Gastrocnemius medialis (tissue), 4 donors: ENCODE results near the gene CADM2. TPM values are rescaled to one million over a fixed set of nuclear protein-coding genes. Genes with fewer than 3 reads are reported as not detected.
A peak's percentile ranks its signal among the peaks of the same experiment; 100 is the strongest.

ENCODE experiments used
- ATAC-seq, 2 donors: fragments of 150-250 bp; one replicate each; pipeline ENCODE4 v1.9.1; 2016
- DNase-seq, 2 donors: peaks; one replicate each; pipeline ENCODE4 v3.0.0-alpha.2; 2019
- H3K27ac ChIP-seq, 4 donors: fragments of 200-600 bp; sonication (generic); 1 replicate in 1 of 4; 2 replicates in 3 of 4; pipeline ENCODE4 v1.5.1; 2016 to 2018; ENCODE audit warnings: mild to moderate bottlenecking in 2 of 4, moderate library complexity in 1 of 4
- H3K27me3 ChIP-seq, 3 donors: fragments of 200-600 bp; sonication (generic) in 2 of 3; 1 replicate in 1 of 3; 2 replicates in 2 of 3; pipeline versions ENCODE4 v1.5.1 to v1.6.0; 2016 to 2019; ENCODE audit warnings: mild to moderate bottlenecking in 1 of 3, moderate library complexity in 1 of 3
- H3K36me3 ChIP-seq, 2 donors: fragments of 200-600 bp; sonication (generic) in 1 of 2; one replicate each; pipeline ENCODE4 v1.5.1; 2017 to 2018
- H3K4me1 ChIP-seq, 2 donors: fragments of 200-600 bp; sonication (generic) in 1 of 2; one replicate each; pipeline ENCODE4 v1.5.1; 2016 to 2017; ENCODE audit warnings: mild to moderate bottlenecking in 2 of 2
- H3K4me3 ChIP-seq, 4 donors: fragments of 200-600 bp; sonication (generic) in 3 of 4; 1 replicate in 1 of 4; 2 replicates in 3 of 4; pipeline ENCODE4 v1.5.1; 2016 to 2019; ENCODE audit warnings: mild to moderate bottlenecking in 2 of 4
- H3K9me3 ChIP-seq, 3 donors: fragments of 200-600 bp; sonication (generic) in 2 of 3; 1 replicate in 1 of 3; 2 replicates in 2 of 3; pipeline ENCODE4 v1.5.1; 2016 to 2019
- CTCF ChIP-seq, 5 experiments: fragments of 450-650 bp in 3 of 5; fragments of 200-600 bp in 2 of 5; sonication (generic) in 2 of 5; IDR thresholded peaks in 4 of 5; conservative IDR thresholded peaks in 1 of 5; 1 replicate in 4 of 5; 2 replicates in 1 of 5; pipeline ENCODE4 v1.5.1; 2016 to 2019; ENCODE audit warnings: antibody characterized with exemption in 5 of 5, mild to moderate bottlenecking in 3 of 5, moderate library complexity in 3 of 5
- POLR2A ChIP-seq, 2 donors: fragments of 450-650 bp; IDR thresholded peaks; one replicate each; pipeline ENCODE4 v1.6.1; 2017; ENCODE audit warnings: antibody characterized with exemption in 2 of 2, mild to moderate bottlenecking in 2 of 2, moderate library complexity in 2 of 2
- in situ Hi-C, 4 donors: fragments of 200-750 bp; cut with MboI; loops; one replicate each; pipeline versions ENCODE4 v1.15.0 to v1.8.0; 2017; ENCODE audit warnings: low sequenced_read_pairs in 4 of 4
- intact Hi-C: fragments of 100-400 bp; cut with DNase I; formaldehyde crosslinking; loops from one replicate; pipeline ENCODE4 v1.15.1; 2023; ENCODE audit warnings: low total_unique reads
- total RNA-seq, 4 donors: library from RNA; depleted of rRNA; stranded (reverse); fragments of >200 nt; gene quantifications; one replicate each; pipeline versions ENCODE4 v1.1.0 to v1.2.3, GENCODE V29; 2016

Gene CADM2
- total RNA-seq, 4 donors from 2014 or later, result 2.7 to 9.0 (median 6.0) TPM

DNA sequence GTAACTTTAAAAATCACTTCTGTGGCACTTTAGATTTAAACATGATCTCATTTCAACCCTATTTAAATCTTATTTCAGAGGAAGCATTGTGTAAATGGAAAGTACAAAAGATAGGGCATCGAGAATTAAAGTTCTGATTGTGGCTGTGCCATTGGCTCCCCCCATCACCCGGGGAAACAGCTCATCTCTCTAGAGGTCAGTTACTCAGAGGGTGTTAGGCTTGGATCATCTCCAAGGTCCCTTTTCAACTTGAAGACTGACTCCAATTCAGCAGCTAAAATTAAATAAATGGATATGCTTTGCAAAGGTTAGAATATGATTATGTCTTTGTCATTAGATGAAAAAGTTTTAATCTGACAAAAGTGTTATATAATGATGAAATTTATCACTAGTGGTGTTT lies 20.1 kb downstream of the CADM2 start:
- ATAC-seq (no peak), DNase-seq (no peak)
- TF ChIP-seq CTCF (IDR thresholded peaks at IDR 0.05 in 4 of 5, conservative IDR thresholded peaks at IDR 0.05 in 1 of 5) (no peak), POLR2A (IDR thresholded peaks at IDR 0.05) (no peak)
- Histone ChIP-seq H3K9me3 (no peaks in the 10 kb centered on the region), H3K4me1 (peaks cover 0 to 14% of the 10 kb centered on the region in 2 donors), H3K36me3 (no peaks in the 10 kb centered on the region), H3K27ac (no peak overlapping the region), H3K27me3 (no peaks in the 10 kb centered on the region), H3K4me3 (no peak overlapping the region)
- in situ Hi-C loops, result loop anchor here in 1 of 4 donors (10.0 kb wide), 1 partner anchor 596 kb away; no protein-coding TSS in a partner anchor
- intact Hi-C loops, result loop anchor here (5.0 kb wide), 1 partner anchor 383 kb away; no protein-coding TSS in a partner anchor

GRCh38 chr3:84980011-84980410 lies 21.2 kb downstream of the CADM2 start:
- Histone ChIP-seq H3K36me3 (no peaks in the 10 kb centered on the region), H3K27ac (peak overlapping the region in 1 of 4 donors; percentile 31), H3K27me3 (no peaks in the 10 kb centered on the region), H3K4me1 (peaks cover 0 to 14% of the 10 kb centered on the region in 2 donors), H3K9me3 (no peaks in the 10 kb centered on the region), H3K4me3 (no peak overlapping the region)
- in situ Hi-C loops, result no loop called here
- TF ChIP-seq CTCF (IDR thresholded peaks at IDR 0.05 in 4 of 5, conservative IDR thresholded peaks at IDR 0.05 in 1 of 5), result no peak
- no peak for TF ChIP-seq POLR2A (IDR thresholded peaks at IDR 0.05)
- intact Hi-C loops, result no loop called here
- DNase-seq (peak in 1 of 2 donors; percentile 36), ATAC-seq (peak; percentile 89 to 94)

- no peaks in the 10 kb centered on the region for H3K9me3 ChIP-seq
- ATAC-seq (peak; percentile 45 to 46), DNase-seq (no peak)
- no peak for TF ChIP-seq CTCF (IDR thresholded peaks at IDR 0.05 in 4 of 5, conservative IDR thresholded peaks at IDR 0.05 in 1 of 5)
- TF ChIP-seq POLR2A (IDR thresholded peaks at IDR 0.05), result no peak
- peak overlapping the region in 1 of 4 donors; percentile 31 for H3K27ac ChIP-seq
- H3K4me1 ChIP-seq, result peaks cover 0 to 14% of the 10 kb centered on the region in 2 donors
- intact Hi-C loops (no loop called here), in situ Hi-C loops (no loop called here)
- H3K36me3 ChIP-seq, result no peaks in the 10 kb centered on the region
- H3K4me3 ChIP-seq, result no peak overlapping the region
- no peaks in the 10 kb centered on the region for H3K27me3 ChIP-seq
Measured at GRCh38 chr3:84980456-84980855, 21.7 kb downstream of the CADM2 start.

DNA sequence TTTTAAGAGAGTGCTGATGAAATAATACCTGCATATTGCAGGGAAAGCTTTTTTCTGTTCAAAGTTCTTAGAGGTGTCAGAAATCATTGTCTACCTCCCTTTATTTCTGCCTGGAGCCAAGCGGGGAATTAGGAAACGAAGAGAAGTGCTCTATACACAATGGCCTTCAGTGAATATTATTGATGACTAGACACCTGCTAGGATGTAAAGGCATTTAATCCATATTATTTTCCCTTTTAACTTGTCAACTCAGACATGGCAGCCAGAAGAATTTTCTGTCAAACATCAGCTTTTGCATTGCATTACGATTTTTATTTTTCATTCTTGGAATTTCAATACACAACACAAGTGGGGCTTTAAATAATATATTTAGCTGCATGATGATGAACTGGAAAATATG lies 24.7 kb downstream of the CADM2 start:
- no peak for DNase-seq
- no peak for ATAC-seq
- in situ Hi-C loops (no loop called here), intact Hi-C loops (no loop called here)
- H3K36me3 ChIP-seq, result no peaks in the 10 kb centered on the region
- TF ChIP-seq CTCF (IDR thresholded peaks at IDR 0.05 in 4 of 5, conservative IDR thresholded peaks at IDR 0.05 in 1 of 5), result no peak
- no peak for TF ChIP-seq POLR2A (IDR thresholded peaks at IDR 0.05)
- no peaks in the 10 kb centered on the region for H3K27me3 ChIP-seq
- H3K27ac ChIP-seq, result no peak overlapping the region
- no peaks in the 10 kb centered on the region for H3K9me3 ChIP-seq
- peaks cover 0 to 14% of the 10 kb centered on the region in 2 donors for H3K4me1 ChIP-seq
- H3K4me3 ChIP-seq, result no peak overlapping the region

DNA sequence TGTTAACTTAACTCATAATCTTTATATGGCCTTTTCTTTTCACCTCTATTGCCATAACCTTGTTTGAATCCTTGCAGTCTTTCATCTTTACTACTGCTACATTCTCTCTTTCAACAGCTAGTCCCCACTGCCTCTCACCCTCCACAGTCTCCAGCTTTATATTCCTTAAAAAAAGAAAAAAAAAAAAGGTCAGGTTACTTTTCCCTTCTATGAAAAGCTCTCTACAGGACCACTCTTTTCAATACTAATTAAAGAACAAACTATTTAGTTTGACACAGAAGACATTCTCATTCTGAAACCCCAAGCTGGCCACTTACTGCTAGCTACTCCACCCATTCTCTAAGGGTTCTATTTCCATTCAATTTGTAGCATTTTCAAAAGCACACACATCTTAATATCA lies 25.6 kb downstream of the CADM2 start:
- ATAC-seq, result no peak
- intact Hi-C loops, result no loop called here

More for the DNA sequence above, 25.6 kb downstream of the CADM2 start:
- Histone ChIP-seq H3K9me3 (no peaks in the 10 kb centered on the region), H3K36me3 (no peaks in the 10 kb centered on the region), H3K4me3 (no peak overlapping the region), H3K4me1 (peaks cover 0 to 9% of the 10 kb centered on the region in 2 donors), H3K27me3 (no peaks in the 10 kb centered on the region), H3K27ac (no peak overlapping the region)
- in situ Hi-C loops, result no loop called here
- no peak for DNase-seq
- TF ChIP-seq POLR2A (IDR thresholded peaks at IDR 0.05) (no peak), CTCF (IDR thresholded peaks at IDR 0.05 in 4 of 5, conservative IDR thresholded peaks at IDR 0.05 in 1 of 5) (no peak)
